ENCODE results near the gene TTC34.

DNA sequence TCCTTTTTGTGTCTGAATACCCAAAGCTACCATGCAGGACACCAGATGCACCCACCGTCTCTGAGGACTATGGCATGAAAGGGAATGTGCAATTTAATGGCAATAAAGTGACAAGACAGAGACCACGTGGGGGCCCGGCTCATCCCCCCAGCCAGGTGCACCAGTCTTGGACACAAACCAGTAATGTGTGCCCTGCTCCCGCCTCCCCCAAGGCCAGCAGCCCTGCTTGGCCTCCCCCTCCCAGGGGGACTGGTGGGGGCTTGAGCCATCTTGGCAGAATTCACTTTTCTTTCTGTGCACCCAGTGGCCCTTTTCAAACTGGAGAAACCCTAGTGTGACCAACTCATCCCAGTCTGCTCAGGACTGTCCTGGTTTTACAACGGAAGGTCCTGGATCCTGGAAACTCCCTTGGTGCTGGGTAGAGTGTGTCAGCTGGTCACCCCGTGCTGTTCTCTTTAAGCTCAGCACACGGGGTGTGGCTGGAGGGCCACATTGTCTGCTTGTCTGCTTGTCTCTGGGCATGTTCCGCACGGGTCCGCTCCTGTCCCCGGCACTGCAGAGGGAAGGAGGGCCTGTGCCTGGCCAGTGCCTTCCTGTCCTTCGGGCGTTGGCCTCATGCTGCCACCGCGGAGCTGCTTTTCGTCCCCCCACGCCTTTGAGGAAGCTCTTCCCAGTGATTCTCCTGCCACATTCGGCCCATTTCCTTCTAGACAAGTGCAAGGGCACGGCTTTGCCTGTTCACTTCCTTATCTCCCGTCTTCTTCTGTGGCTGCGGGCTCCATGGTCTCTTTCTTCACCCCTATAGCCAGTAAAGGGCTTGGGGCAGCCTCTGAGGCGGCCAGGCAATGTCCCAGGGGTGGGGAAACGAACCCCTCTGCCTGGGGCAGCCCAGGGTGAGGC is 45.8 kb upstream of the TTC34 start:
- TF ChIP-seq, protein P1, sequence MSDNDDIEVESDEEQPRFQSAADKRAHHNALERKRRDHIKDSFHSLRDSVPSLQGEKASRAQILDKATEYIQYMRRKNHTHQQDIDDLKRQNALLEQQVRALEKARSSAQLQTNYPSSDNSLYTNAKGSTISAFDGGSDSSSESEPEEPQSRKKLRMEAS (IDR thresholded peaks at IDR 0.05) = no peak
- TF ChIP-seq, protein P2, sequence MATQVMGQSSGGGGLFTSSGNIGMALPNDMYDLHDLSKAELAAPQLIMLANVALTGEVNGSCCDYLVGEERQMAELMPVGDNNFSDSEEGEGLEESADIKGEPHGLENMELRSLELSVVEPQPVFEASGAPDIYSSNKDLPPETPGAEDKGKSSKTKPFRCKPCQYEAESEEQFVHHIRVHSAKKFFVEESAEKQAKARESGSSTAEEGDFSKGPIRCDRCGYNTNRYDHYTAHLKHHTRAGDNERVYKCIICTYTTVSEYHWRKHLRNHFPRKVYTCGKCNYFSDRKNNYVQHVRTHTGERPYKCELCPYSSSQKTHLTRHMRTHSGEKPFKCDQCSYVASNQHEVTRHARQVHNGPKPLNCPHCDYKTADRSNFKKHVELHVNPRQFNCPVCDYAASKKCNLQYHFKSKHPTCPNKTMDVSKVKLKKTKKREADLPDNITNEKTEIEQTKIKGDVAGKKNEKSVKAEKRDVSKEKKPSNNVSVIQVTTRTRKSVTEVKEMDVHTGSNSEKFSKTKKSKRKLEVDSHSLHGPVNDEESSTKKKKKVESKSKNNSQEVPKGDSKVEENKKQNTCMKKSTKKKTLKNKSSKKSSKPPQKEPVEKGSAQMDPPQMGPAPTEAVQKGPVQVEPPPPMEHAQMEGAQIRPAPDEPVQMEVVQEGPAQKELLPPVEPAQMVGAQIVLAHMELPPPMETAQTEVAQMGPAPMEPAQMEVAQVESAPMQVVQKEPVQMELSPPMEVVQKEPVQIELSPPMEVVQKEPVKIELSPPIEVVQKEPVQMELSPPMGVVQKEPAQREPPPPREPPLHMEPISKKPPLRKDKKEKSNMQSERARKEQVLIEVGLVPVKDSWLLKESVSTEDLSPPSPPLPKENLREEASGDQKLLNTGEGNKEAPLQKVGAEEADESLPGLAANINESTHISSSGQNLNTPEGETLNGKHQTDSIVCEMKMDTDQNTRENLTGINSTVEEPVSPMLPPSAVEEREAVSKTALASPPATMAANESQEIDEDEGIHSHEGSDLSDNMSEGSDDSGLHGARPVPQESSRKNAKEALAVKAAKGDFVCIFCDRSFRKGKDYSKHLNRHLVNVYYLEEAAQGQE (IDR thresholded peaks at IDR 0.05; ENCODE audit: low read depth) = no peak
- TF ChIP-seq, protein P3, sequence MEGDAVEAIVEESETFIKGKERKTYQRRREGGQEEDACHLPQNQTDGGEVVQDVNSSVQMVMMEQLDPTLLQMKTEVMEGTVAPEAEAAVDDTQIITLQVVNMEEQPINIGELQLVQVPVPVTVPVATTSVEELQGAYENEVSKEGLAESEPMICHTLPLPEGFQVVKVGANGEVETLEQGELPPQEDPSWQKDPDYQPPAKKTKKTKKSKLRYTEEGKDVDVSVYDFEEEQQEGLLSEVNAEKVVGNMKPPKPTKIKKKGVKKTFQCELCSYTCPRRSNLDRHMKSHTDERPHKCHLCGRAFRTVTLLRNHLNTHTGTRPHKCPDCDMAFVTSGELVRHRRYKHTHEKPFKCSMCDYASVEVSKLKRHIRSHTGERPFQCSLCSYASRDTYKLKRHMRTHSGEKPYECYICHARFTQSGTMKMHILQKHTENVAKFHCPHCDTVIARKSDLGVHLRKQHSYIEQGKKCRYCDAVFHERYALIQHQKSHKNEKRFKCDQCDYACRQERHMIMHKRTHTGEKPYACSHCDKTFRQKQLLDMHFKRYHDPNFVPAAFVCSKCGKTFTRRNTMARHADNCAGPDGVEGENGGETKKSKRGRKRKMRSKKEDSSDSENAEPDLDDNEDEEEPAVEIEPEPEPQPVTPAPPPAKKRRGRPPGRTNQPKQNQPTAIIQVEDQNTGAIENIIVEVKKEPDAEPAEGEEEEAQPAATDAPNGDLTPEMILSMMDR (IDR thresholded peaks at IDR 0.05 in 2 of 3, conservative IDR thresholded peaks at IDR 0.05 in 1 of 3; ENCODE audit: borderline replicate concordance in 1 of 3, insufficient read depth in 1 of 3, low read depth in 2 of 3, low read length in 2 of 3) = no peak
- TF ChIP-seq ELF1 (IDR thresholded peaks at IDR 0.05; ENCODE audit: borderline replicate concordance, low read depth) (no peak), EZH2phosphoT487 (IDR thresholded peaks at IDR 0.05; ENCODE audit: borderline replicate concordance) (no peak), CBX3 (IDR thresholded peaks at IDR 0.05; ENCODE audit: low read depth) (no peak), YY1 (IDR thresholded peaks at IDR 0.05; ENCODE audit: extremely low read depth, insufficient replicate concordance, low read depth, low read length) (no peak), SIN3A (IDR thresholded peaks at IDR 0.05; ENCODE audit: low read depth) (no peak)
